Keratinocyte (primary cell): ENCODE data around the gene KIF26A.

Source experiments
- EZH2 ChIP-seq: IDR thresholded peaks from one replicate; pipeline ENCODE4 v1.6.1; 2012; ENCODE audit warnings: inconsistent platforms, mild to moderate bottlenecking, low read length, moderate library complexity
- TF ChIP-seq, protein P1 (sequence below), 3 experiments: IDR thresholded peaks in 1 of 3; conservative IDR thresholded peaks in 1 of 3; optimal IDR thresholded peaks in 1 of 3; 2 replicates in 2 of 3; 3 replicates in 1 of 3; pipeline versions ENCODE3 to v1.5.1; 2011; ENCODE audit warnings: low read length in 3 of 3, mild to moderate bottlenecking in 3 of 3, moderate library complexity in 2 of 3, control low read depth in 1 of 3, inconsistent platforms in 1 of 3; ENCODE audit not compliant: insufficient read depth in 2 of 3; ENCODE audit errors: extremely low read depth in 1 of 3

DNA sequence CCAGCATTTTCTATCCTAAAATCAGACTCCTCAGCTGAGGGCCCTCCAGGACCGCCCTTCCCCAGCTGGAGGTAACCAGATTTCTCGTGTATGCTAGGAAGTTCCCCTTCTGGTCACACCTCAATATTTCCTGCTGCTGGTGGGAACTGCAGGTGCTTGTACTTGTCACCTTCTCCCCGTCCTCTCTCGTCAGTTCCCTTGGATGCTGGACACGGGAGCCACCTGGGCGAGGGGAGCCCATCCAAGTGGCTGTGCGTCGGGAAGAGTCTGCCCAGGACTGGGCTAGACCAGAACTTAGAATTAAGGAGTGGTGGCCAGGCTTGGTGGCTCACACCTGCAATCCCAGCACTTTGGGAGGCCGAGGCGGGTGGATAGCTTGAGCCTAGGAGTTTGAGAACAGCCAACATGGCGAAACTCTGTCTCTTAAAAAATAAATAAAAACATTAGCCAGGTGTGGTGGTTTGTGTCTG, 23.2 kb upstream of the KIF26A start:
- TF ChIP-seq, protein P1, sequence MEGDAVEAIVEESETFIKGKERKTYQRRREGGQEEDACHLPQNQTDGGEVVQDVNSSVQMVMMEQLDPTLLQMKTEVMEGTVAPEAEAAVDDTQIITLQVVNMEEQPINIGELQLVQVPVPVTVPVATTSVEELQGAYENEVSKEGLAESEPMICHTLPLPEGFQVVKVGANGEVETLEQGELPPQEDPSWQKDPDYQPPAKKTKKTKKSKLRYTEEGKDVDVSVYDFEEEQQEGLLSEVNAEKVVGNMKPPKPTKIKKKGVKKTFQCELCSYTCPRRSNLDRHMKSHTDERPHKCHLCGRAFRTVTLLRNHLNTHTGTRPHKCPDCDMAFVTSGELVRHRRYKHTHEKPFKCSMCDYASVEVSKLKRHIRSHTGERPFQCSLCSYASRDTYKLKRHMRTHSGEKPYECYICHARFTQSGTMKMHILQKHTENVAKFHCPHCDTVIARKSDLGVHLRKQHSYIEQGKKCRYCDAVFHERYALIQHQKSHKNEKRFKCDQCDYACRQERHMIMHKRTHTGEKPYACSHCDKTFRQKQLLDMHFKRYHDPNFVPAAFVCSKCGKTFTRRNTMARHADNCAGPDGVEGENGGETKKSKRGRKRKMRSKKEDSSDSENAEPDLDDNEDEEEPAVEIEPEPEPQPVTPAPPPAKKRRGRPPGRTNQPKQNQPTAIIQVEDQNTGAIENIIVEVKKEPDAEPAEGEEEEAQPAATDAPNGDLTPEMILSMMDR (optimal IDR thresholded peaks at IDR 0.05 in 1 of 3, IDR thresholded peaks at IDR 0.05 in 1 of 3, conservative IDR thresholded peaks at IDR 0.05 in 1 of 3; ENCODE audit: extremely low read depth in 1 of 3, insufficient read depth in 2 of 3, low read length in 3 of 3): no peak
- TF ChIP-seq EZH2: no peak
